SU-DHL-6 (cell line): ENCODE measurements around the gene NEURL4.

ENCODE experiments used
- H2AFZ ChIP-seq: fragments of 200-600 bp; sonication (generic); 2 replicates; pipeline ENCODE4 v1.6.1; 2014; ENCODE audit warnings: low read depth, mild to moderate bottlenecking, moderate library complexity, mixed read lengths, antibody characterized with exemption, low read length; ENCODE audit not compliant: severe bottlenecking
- H3F3A ChIP-seq: fragments of 200-600 bp; shearing (Covaris generic); 2 replicates; pipeline ENCODE4 v1.6.0; 2016; ENCODE audit warnings: antibody characterized with exemption, mild to moderate bottlenecking; ENCODE audit not compliant: insufficient read depth
- H3K27ac ChIP-seq: fragments of 200-600 bp; sonication (generic); 2 replicates; pipeline ENCODE4 v1.5.1; 2016; ENCODE audit warnings: low read depth, mild to moderate bottlenecking, low read length, moderate library complexity, mixed read lengths
- H3K27me3 ChIP-seq: fragments of 200-600 bp; sonication (generic), shearing (Covaris generic); 2 replicates; pipeline ENCODE4 v1.6.0; 2014; ENCODE audit warnings: mild to moderate bottlenecking, low read length
- H3K36me3 ChIP-seq: fragments of 200-600 bp; sonication (generic); 2 replicates; pipeline ENCODE4 v1.6.1; 2014; ENCODE audit warnings: mild to moderate bottlenecking, low read length, mixed read lengths
- H3K4me2 ChIP-seq: fragments of 300-600, 200-600 bp; shearing (Covaris generic), sonication (generic); 2 replicates; pipeline ENCODE4 v1.6.0; 2014; ENCODE audit warnings: low read length, low read depth, mild to moderate bottlenecking; ENCODE audit not compliant: poor library complexity, severe bottlenecking
- H3K4me3 ChIP-seq: fragments of 200-600 bp; sonication (generic); 2 replicates; pipeline ENCODE4 v1.5.1; 2014; ENCODE audit warnings: antibody characterized with exemption, low read length, mild to moderate bottlenecking, mixed read lengths; ENCODE audit not compliant: insufficient read depth, poor library complexity, severe bottlenecking
- H3K79me2 ChIP-seq: fragments of 200-600 bp; sonication (generic); 2 replicates; pipeline ENCODE4 v1.6.1; 2014; ENCODE audit warnings: mild to moderate bottlenecking, low read length, moderate library complexity; ENCODE audit not compliant: insufficient read depth
- H3K9ac ChIP-seq: fragments of 200-600 bp; sonication (generic); 2 replicates; pipeline ENCODE4 v1.7.0; 2014; ENCODE audit warnings: mild to moderate bottlenecking, low read length
- H3K9me2 ChIP-seq: fragments of 200-600 bp; sonication (generic); replicated peaks from 2 replicates; pipeline ENCODE4 v1.6.1; 2014; ENCODE audit warnings: low read length; ENCODE audit not compliant: insufficient read depth
- H3K9me3 ChIP-seq: fragments of 200-600 bp; sonication (generic); 2 replicates; pipeline ENCODE4 v1.6.1; 2014; ENCODE audit warnings: low read length, mixed read lengths; ENCODE audit not compliant: insufficient read depth
- H4K20me1 ChIP-seq: fragments of 200-600 bp; sonication (generic); 2 replicates; pipeline ENCODE4 v1.6.1; 2014; ENCODE audit warnings: low read depth, mild to moderate bottlenecking, antibody characterized with exemption, low read length, moderate library complexity, mixed read lengths
- CTCF ChIP-seq: fragments of 200-600 bp; sonication (generic); IDR thresholded peaks from one replicate; pipeline ENCODE4 v1.5.1; 2017; ENCODE audit warnings: antibody characterized with exemption, mild to moderate bottlenecking, low read length, moderate library complexity; ENCODE audit not compliant: insufficient read depth, poor library complexity, severe bottlenecking
- EZH2phosphoT487 ChIP-seq: fragments of 200-600 bp; sonication (generic), shearing (Covaris generic); conservative IDR thresholded peaks from 2 replicates; pipeline ENCODE4 v1.6.1; 2018; ENCODE audit warnings: mild to moderate bottlenecking, antibody characterized with exemption, low read length, moderate library complexity, mixed read lengths

Gene NEURL4

GRCh38 chr17:7282752-7283321 lies 46.3 kb downstream of the NEURL4 start:
- Histone ChIP-seq H3F3A (peaks cover 4% of the 10 kb centered on the region; the same call in 1 of the 2 replicates), H3K9me2 (no peaks in the 10 kb centered on the region), H3K36me3 (no peaks in the 10 kb centered on the region), H3K27ac (no peak overlapping the region), H2AFZ (no peak overlapping the region), H3K4me2 (no peak overlapping the region), H3K79me2 (no peaks in the 10 kb centered on the region), H3K9ac (no peak overlapping the region), H3K4me3 (no peak overlapping the region), H3K9me3 (no peaks in the 10 kb centered on the region), H3K27me3 (no peaks in the 10 kb centered on the region), H4K20me1 (no peaks in the 10 kb centered on the region)
- TF ChIP-seq CTCF (no peak), EZH2phosphoT487 (no peak)

- peaks cover 4% of the 10 kb centered on the region; the same call in 1 of the 2 replicates for H3F3A ChIP-seq
- no peaks in the 10 kb centered on the region for H3K36me3 ChIP-seq
- H3K4me3 ChIP-seq, result peak overlapping the region; percentile 31
- H4K20me1 ChIP-seq, result no peaks in the 10 kb centered on the region
- H3K4me2 ChIP-seq, result peak overlapping the region; percentile 54
- no peaks in the 10 kb centered on the region for H3K79me2 ChIP-seq
- no peaks in the 10 kb centered on the region for H3K9me3 ChIP-seq
- no peak overlapping the region for H3K9ac ChIP-seq
- no peaks in the 10 kb centered on the region for H3K9me2 ChIP-seq
- H3K27ac ChIP-seq, result no peak overlapping the region
- H2AFZ ChIP-seq, result no peak overlapping the region
- TF ChIP-seq CTCF, result no peak
- no peak for TF ChIP-seq EZH2phosphoT487
- H3K27me3 ChIP-seq, result no peaks in the 10 kb centered on the region
Observed at GRCh38 chr17:7281953-7282751, 47.0 kb downstream of the NEURL4 start.

GRCh38 chr17:7281074-7281952 lies 47.8 kb downstream of the NEURL4 start, which contains the start of gene SLC2A4:
Gene SLC2A4, plus strand, starts transcription at chr17:7281718. Its CDS starts 217 bp downstream, at chr17:7281935.
- Histone ChIP-seq H3K9ac (no peak within 1 kb of the TSS), H3K27ac (no peak within 1 kb of the TSS), H3F3A (peaks cover 4% of the 10 kb centered on the region; the same call in 1 of the 2 replicates), H2AFZ (no peak within 1 kb of the TSS), H3K27me3 (no peaks in the 10 kb centered on the region), H3K4me2 (peak within 1 kb of the TSS; percentile 54), H3K79me2 (no peaks in the 10 kb centered on the region), H3K9me2 (no peaks in the 10 kb centered on the region), H3K4me3 (peak within 1 kb of the TSS; percentile 31), H3K36me3 (no peaks in the 10 kb centered on the region), H3K9me3 (no peaks in the 10 kb centered on the region), H4K20me1 (no peaks in the 10 kb centered on the region)
- TF ChIP-seq CTCF (no peak), EZH2phosphoT487 (no peak)
